Activated T-helper 2 cell treated with anti-CD3 and anti-CD28 coated beads, Interferon-gamma antibody, Interleukin-2, Interleukin-4, amounts not matched to agents 10 μg/mL and 5 μg/mL and 100 μg/mL, durations not matched to agents 14 hours and 24 hours and 36 hours (primary cell): ENCODE measurements around the gene CCDC170. TPM values are rescaled to one million over a fixed set of nuclear protein-coding genes. Genes with fewer than 3 reads are reported as not detected.

Source experiments
- DNase-seq: peaks from one replicate; pipeline ENCODE4 v3.0.0; 2021; ENCODE audit warnings: low spot score
- H3K27ac Mint-ChIP-seq: one replicate; pipeline ENCODE4 v1.8.0; 2021; ENCODE audit warnings: mixed read lengths
- H3K27me3 Mint-ChIP-seq: one replicate; pipeline ENCODE4 v1.8.0; 2021; ENCODE audit warnings: low read depth, mixed read lengths
- H3K36me3 Mint-ChIP-seq: one replicate; pipeline ENCODE4 v1.8.0; 2021; ENCODE audit warnings: low read depth, mixed read lengths
- H3K4me1 Mint-ChIP-seq: one replicate; pipeline ENCODE4 v1.8.0; 2021; ENCODE audit warnings: low read depth, mixed read lengths
- H3K4me3 Mint-ChIP-seq: one replicate; pipeline ENCODE4 v1.8.0; 2021; ENCODE audit warnings: low read depth, mild to moderate bottlenecking, moderate library complexity, mixed read lengths
- H3K9me3 Mint-ChIP-seq: one replicate; pipeline ENCODE4 v1.8.0; 2021; ENCODE audit warnings: mixed read lengths
- intact Hi-C: fragments of 100-400 bp; cut with micrococcal nuclease; formaldehyde crosslinking; loops from one replicate; pipeline ENCODE4 v1.15.1; 2023
- total RNA-seq: library from RNA; stranded (reverse); gene quantifications from 2 replicates; pipeline ENCODE4 v1.2.3, GENCODE V29; 2022

Gene CCDC170
- total RNA-seq, 1 donor from 2014 or later = not detected

DNA sequence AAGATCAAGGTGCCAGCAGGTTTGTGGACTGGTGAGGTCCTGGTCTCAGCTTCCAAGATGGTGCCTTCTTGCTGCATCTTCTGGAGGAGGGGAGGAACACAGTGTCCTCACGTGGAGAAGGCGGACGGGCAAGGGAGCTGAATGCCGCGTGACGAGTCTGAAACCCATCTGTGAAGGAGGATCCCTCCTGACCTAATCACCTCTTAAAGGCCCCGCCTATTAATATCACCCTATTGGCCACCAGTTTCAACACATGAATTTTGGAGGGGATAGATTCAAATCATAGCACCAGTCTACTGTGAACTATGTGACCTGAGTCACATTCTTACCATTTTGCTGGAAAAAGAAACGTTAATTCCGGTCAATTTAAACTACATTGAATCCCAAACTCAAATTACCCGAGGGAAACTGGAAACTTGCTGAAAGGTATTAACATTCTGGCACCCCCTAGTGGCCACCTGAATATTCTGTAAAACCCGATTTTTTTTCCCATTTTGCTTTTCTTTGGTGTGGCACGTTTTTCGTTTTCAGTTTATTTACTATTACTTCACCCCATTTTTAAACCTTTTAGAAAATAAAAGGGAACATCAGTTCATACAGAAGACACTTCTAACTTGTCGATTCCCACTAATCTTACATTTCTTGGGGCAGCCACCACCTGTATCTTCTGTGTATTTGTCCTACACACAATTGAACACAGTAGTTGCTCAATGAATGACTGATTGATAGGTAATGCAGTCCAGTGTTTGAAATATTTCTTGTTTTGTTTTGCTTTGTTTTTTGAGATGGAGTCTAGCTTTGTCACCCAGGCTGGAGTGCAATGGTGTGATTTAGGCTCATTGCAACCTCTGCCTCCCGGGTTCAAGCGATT lies 17.9 kb upstream of the CCDC170 start:
- Mint-ChIP-seq H3K9me3 (no peaks in the 10 kb centered on the region), H3K36me3 (no peaks in the 10 kb centered on the region), H3K27ac (no peak overlapping the region), H3K27me3 (no peaks in the 10 kb centered on the region), H3K4me1 (peaks cover 7% of the 10 kb centered on the region), H3K4me3 (no peak overlapping the region)
- intact Hi-C loops = loop anchor here (1.0 to 5.0 kb wide), 3 partner anchors 24 to 69 kb away; partner anchors contain the start of gene RMND1
- DNase-seq = no peak

GRCh38 chr6:151477726-151478125 lies 16.1 kb upstream of the CCDC170 start:
- intact Hi-C loops = loop anchor here (2.0 to 5.0 kb wide), 2 partner anchors 37 to 70 kb away; no protein-coding TSS in a partner anchor
- H3K4me3 Mint-ChIP-seq = no peak overlapping the region
- no peaks in the 10 kb centered on the region for H3K9me3 Mint-ChIP-seq
- DNase-seq = no peak
- peaks cover 21% of the 10 kb centered on the region for H3K4me1 Mint-ChIP-seq
- H3K36me3 Mint-ChIP-seq = no peaks in the 10 kb centered on the region
- H3K27ac Mint-ChIP-seq = no peak overlapping the region
- no peaks in the 10 kb centered on the region for H3K27me3 Mint-ChIP-seq

DNA sequence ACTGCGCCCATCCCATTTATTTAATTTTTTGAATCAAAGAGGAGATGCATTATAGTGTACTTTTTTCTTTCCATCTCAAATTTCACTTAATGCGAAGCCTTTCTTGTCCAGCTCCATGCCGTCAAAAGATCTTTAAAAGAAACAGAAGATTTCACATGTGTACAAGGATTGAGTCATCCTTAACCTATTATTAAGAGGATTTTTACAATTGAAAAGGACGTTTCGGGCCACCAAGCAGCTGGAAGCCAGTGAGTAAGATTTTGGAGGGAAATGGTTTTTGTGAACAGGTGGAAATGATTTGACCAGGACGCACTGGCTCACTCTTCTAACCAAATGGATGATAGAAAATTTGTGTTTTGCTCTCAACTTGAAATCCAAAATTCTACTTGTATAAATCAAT lies 15.1 kb upstream of the CCDC170 start:
- no peak overlapping the region for H3K27ac Mint-ChIP-seq
- H3K9me3 Mint-ChIP-seq = no peaks in the 10 kb centered on the region
- no peaks in the 10 kb centered on the region for H3K27me3 Mint-ChIP-seq
- H3K4me1 Mint-ChIP-seq = peaks cover 22% of the 10 kb centered on the region
- H3K36me3 Mint-ChIP-seq = no peaks in the 10 kb centered on the region
- DNase-seq = no peak
- H3K4me3 Mint-ChIP-seq = no peak overlapping the region
- intact Hi-C loops = loop anchor here (5.0 kb wide), 1 partner anchor 71 kb away; no protein-coding TSS in a partner anchor

DNA sequence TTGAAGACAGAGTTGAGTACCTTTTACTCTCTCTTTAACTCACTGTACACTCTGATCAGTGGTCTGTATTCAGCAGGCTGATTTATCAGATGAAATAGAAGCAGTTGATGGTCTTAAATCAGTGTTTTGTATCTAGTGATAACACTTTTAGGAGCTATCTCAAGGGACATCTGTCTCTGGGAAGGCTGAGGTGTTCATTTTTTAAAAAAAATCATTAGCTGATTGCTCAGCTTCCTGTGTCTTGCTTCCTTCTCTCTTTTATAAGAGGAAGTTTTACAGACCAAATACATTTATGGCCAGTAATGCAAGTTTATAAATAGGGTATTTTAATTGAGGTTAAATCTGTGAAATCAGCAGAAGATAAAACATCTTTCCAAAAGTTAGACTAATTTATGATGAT lies 12.0 kb upstream of the CCDC170 start:
- Mint-ChIP-seq H3K36me3 (no peaks in the 10 kb centered on the region), H3K4me3 (peak overlapping the region; percentile 19), H3K27ac (no peak overlapping the region)

GRCh38 chr6:151482290-151482689 lies 11.5 kb upstream of the CCDC170 start:
- peaks cover 2% of the 10 kb centered on the region for H3K36me3 Mint-ChIP-seq
- peak overlapping the region; percentile 91 for H3K27ac Mint-ChIP-seq
- no peak for DNase-seq
- H3K9me3 Mint-ChIP-seq = no peaks in the 10 kb centered on the region
- peaks cover 20% of the 10 kb centered on the region for H3K4me1 Mint-ChIP-seq
- H3K27me3 Mint-ChIP-seq = peaks cover 4% of the 10 kb centered on the region
- peak overlapping the region; percentile 68 for H3K4me3 Mint-ChIP-seq
- intact Hi-C loops = no loop called here

More for the DNA sequence above, 12.0 kb upstream of the CCDC170 start:
- H3K27me3 Mint-ChIP-seq = no peaks in the 10 kb centered on the region
- no peak for DNase-seq
- H3K9me3 Mint-ChIP-seq = no peaks in the 10 kb centered on the region
- intact Hi-C loops = no loop called here
- peaks cover 18% of the 10 kb centered on the region for H3K4me1 Mint-ChIP-seq

- peaks cover 6% of the 10 kb centered on the region for H3K27me3 Mint-ChIP-seq
- H3K9me3 Mint-ChIP-seq = no peaks in the 10 kb centered on the region
- intact Hi-C loops = no loop called here
- no peak for DNase-seq
- peaks cover 20% of the 10 kb centered on the region for H3K4me1 Mint-ChIP-seq
- H3K4me3 Mint-ChIP-seq = no peak overlapping the region
- peaks cover 2% of the 10 kb centered on the region for H3K36me3 Mint-ChIP-seq
- no peak overlapping the region for H3K27ac Mint-ChIP-seq
Observed at GRCh38 chr6:151483994-151484393, 9.8 kb upstream of the CCDC170 start.

- intact Hi-C loops = no loop called here
- Mint-ChIP-seq H3K27ac (no peak overlapping the region), H3K4me1 (peaks cover 7% of the 10 kb centered on the region), H3K9me3 (no peaks in the 10 kb centered on the region), H3K27me3 (peaks cover 36% of the 10 kb centered on the region), H3K4me3 (no peak overlapping the region), H3K36me3 (peaks cover 2% of the 10 kb centered on the region)
- DNase-seq = no peak
Observed at GRCh38 chr6:151488226-151488625, 5.6 kb upstream of the CCDC170 start.

DNA sequence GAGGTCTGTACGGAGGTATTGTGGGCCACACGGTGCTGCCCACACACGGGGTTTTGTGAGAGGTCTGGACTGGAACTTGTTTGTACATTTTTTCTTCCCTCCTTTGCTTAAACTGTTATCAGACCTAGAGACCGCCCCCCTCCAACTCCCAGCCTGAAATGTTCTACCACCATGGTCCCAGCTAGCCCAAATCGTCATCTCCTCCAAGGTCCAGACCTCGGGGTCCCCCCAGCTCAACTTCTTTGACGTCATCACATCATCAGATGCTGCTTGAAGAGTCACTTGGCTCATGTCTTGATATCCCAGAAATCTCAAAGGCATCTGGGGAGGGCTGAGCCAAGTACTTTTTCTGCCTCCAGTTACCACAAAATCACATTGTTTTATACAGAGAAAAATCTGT lies 2.8 kb upstream of the CCDC170 start:
- no peak for DNase-seq
- Mint-ChIP-seq H3K36me3 (peaks cover 2% of the 10 kb centered on the region), H3K4me1 (peaks cover 13% of the 10 kb centered on the region), H3K27me3 (peaks cover 58% of the 10 kb centered on the region), H3K27ac (no peak overlapping the region), H3K4me3 (no peak overlapping the region), H3K9me3 (no peaks in the 10 kb centered on the region)
- intact Hi-C loops = no loop called here

DNA sequence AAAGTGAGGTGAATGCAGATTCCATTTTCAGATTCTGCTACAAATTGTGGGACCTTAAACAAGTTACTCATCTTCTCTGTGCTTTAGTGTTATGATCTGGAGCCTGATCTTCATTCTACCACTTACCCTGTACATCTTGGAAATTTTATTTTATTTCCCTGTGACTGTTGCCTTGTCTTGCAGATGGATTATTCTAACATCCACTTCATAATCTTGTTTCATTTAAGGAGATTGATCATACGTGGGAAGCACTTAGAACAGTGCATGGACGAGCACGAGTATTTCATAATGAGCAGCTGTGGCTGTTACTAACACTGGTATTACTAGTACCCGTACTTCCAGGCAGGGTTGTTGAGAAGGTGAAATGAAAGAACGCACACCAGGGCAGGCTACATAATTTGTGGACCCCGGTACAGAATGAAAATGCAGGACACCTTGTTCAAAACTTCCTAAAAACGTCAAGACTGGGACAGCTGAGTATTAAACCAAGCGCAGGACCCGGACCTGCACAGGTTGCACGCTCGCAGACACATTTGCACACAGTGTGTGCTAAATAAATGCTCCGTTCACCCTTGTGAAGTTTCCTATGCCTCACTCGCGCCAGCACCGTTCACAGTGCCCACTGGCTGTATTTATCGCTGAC lies 535 bp upstream of the CCDC170 start:
- Mint-ChIP-seq H3K9me3 (no peaks in the 10 kb centered on the region), H3K4me1 (peaks cover 13% of the 10 kb centered on the region), H3K36me3 (no peaks in the 10 kb centered on the region), H3K27ac (no peak overlapping the region), H3K27me3 (peaks cover 62% of the 10 kb centered on the region), H3K4me3 (peak overlapping the region; percentile 33)
- DNase-seq = no peak
- intact Hi-C loops = no loop called here

- H3K4me3 Mint-ChIP-seq = peak overlapping the region; percentile 56
- H3K27ac Mint-ChIP-seq = no peak overlapping the region
- peaks cover 55% of the 10 kb centered on the region for H3K27me3 Mint-ChIP-seq
- no peaks in the 10 kb centered on the region for H3K36me3 Mint-ChIP-seq
- DNase-seq = no peak
- H3K9me3 Mint-ChIP-seq = no peaks in the 10 kb centered on the region
- H3K4me1 Mint-ChIP-seq = peaks cover 17% of the 10 kb centered on the region
- intact Hi-C loops = no loop called here
Observed at GRCh38 chr6:151494235-151494935, 568 bp downstream of the CCDC170 start.

DNA sequence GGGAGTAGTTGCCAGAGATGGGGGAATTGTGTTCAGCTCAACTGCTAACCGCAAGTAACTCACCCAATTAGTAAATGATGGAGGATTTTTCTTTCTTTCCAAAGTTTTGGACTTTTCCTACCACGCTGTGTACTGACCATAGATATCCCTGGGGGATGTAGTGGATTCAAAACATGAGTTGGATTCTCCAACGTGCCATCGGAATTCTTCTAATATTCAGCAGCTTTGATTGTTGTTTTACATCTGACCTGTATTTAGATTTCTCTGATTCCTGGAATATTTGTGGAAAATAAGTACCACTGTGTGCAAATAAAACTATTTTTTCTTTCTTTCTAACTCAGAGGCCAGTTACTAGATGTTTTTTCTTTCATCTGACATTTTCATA lies 1.1 kb downstream of the CCDC170 start:
- Mint-ChIP-seq H3K27me3 (peaks cover 59% of the 10 kb centered on the region), H3K27ac (no peak overlapping the region)
- intact Hi-C loops = no loop called here

DNA sequence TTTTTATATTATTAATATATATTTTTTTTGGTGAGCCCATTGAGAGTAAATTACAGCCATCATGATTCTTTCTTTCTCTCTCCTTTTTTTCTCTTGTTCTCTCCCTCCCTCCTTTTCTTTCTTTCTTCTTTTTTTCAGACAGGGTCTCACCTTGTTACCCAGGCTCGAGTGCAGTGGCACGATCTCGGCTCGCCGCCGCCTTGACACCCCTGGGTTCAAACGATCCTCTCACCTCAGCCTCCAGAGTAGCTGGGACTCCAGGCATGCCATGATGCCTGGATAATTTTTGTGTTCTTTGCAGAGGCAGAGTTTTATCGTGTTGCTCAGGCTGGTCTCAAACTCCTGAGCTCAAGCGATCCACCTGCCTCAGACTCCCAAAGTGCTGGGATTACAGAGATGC lies 1.6 kb downstream of the CCDC170 start:
- peaks cover 17% of the 10 kb centered on the region for H3K4me1 Mint-ChIP-seq
- DNase-seq = no peak
- no peak overlapping the region for H3K27ac Mint-ChIP-seq
- no peaks in the 10 kb centered on the region for H3K36me3 Mint-ChIP-seq
- H3K4me3 Mint-ChIP-seq = peak overlapping the region; percentile 57
- intact Hi-C loops = no loop called here
- peaks cover 61% of the 10 kb centered on the region for H3K27me3 Mint-ChIP-seq
- no peaks in the 10 kb centered on the region for H3K9me3 Mint-ChIP-seq

More for the DNA sequence above, 1.1 kb downstream of the CCDC170 start:
- Mint-ChIP-seq H3K4me1 (peaks cover 17% of the 10 kb centered on the region), H3K9me3 (no peaks in the 10 kb centered on the region), H3K36me3 (no peaks in the 10 kb centered on the region), H3K4me3 (peak overlapping the region; percentile 56)
- DNase-seq = no peak
